Omental fat pad (tissue), 4 donors: ENCODE results near the gene HS3ST3B1. TPM values are rescaled to one million over a fixed set of nuclear protein-coding genes. Genes with fewer than 3 reads are reported as not detected.

Experiments
- ATAC-seq: fragments of 150-250 bp; one replicate; pipeline ENCODE4 v1.9.1; 2016; ENCODE audit warnings: mild to moderate bottlenecking, moderate library complexity; ENCODE audit not compliant: low FRiP score
- DNase-seq: peaks from one replicate; pipeline ENCODE4 v3.0.0-alpha.2; 2019; ENCODE audit warnings: low spot score
- total RNA-seq, 4 donors: library from RNA; depleted of rRNA; stranded (reverse); fragments of >200 nt; gene quantifications; one replicate each; pipeline ENCODE4 v1.1.0, GENCODE V29; 2016
- TF ChIP-seq, protein P1 (sequence below), 3 donors: fragments of 450-650 bp; IDR thresholded peaks; one replicate each; pipeline ENCODE4 v1.5.1; 2016 to 2017; ENCODE audit warnings: antibody characterized with exemption in 3 of 3, mild to moderate bottlenecking in 3 of 3, moderate library complexity in 2 of 3

HS3ST3B1 gene
- total RNA-seq, 4 donors from 2014 or later, result 1.3 to 5.8 (median 4.8) TPM

DNA sequence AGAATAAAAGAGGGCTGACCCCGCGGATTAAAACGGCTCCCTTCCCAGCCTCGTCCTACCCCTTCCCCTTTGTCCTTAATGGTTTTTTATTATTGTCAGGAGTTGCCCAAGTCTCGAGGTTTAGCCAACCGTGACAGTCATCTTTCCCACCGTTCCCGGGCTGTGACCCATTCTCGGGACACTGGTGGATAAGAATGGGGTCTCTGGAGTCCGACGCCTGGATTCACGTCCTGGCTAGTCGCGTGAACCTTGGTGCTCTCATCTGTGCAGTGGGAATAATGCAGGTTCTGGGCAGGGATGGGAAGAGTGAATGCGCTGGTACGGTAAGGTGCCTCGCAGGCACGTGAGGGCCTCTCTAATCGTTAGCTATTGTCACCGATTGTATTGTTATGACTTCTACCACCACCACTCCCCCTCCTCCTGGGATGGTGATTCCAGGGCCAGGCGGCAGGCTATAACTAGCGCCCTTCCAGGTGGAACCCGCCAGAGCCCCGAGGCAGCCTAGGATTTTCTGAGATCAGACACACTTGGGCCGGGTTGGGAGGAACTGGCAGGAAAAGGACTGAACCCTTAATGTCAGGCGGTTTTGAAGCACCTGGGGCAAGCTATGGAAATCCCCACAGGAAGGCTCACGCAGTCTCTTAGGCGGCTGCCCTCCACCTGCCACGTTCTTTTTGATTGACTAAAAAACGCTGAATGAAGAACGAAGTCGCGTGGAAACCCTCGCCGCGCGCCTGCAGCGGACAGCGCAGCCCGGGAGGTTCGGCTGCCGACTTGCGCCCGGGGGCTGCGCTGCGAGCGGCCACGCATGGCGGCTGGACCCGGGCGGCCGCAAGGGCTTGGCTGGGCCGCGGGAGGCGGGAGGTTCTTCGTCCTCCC, 2.7 kb downstream of the HS3ST3B1 start:
- DNase-seq, result no peak
- TF ChIP-seq, protein P1, sequence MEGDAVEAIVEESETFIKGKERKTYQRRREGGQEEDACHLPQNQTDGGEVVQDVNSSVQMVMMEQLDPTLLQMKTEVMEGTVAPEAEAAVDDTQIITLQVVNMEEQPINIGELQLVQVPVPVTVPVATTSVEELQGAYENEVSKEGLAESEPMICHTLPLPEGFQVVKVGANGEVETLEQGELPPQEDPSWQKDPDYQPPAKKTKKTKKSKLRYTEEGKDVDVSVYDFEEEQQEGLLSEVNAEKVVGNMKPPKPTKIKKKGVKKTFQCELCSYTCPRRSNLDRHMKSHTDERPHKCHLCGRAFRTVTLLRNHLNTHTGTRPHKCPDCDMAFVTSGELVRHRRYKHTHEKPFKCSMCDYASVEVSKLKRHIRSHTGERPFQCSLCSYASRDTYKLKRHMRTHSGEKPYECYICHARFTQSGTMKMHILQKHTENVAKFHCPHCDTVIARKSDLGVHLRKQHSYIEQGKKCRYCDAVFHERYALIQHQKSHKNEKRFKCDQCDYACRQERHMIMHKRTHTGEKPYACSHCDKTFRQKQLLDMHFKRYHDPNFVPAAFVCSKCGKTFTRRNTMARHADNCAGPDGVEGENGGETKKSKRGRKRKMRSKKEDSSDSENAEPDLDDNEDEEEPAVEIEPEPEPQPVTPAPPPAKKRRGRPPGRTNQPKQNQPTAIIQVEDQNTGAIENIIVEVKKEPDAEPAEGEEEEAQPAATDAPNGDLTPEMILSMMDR (IDR thresholded peaks at IDR 0.05), result no peak
- no peak for ATAC-seq

DNA sequence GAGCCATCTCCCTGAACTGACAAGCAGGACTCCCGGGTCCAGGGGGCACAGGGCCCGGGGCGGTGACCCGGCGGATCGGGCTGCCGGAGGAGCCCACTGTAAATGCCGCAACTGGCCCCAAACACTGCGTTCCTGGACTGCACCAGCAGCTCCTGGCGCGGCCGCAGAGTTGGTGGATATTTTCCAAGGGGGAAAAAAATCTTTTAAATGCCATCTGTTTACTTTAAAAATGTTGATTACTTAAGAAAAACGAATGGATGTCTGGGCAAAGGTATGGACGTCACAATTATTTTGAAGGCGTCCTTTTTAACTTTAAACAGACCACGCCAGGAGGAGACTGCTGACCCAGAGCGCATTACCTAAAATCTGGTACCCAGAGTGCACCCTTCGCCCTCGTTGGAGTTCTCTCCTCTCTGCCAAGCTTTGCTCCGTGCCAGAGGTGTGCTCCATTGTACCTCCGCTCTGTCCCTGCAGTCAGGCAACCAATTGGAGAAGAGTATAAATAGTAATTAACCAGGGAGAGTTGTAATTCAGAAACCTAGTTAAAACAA, 3.4 kb downstream of the HS3ST3B1 start:
- TF ChIP-seq, protein P1 (IDR thresholded peaks at IDR 0.05), result no peak
- DNase-seq, result no peak
- ATAC-seq, result no peak

DNA sequence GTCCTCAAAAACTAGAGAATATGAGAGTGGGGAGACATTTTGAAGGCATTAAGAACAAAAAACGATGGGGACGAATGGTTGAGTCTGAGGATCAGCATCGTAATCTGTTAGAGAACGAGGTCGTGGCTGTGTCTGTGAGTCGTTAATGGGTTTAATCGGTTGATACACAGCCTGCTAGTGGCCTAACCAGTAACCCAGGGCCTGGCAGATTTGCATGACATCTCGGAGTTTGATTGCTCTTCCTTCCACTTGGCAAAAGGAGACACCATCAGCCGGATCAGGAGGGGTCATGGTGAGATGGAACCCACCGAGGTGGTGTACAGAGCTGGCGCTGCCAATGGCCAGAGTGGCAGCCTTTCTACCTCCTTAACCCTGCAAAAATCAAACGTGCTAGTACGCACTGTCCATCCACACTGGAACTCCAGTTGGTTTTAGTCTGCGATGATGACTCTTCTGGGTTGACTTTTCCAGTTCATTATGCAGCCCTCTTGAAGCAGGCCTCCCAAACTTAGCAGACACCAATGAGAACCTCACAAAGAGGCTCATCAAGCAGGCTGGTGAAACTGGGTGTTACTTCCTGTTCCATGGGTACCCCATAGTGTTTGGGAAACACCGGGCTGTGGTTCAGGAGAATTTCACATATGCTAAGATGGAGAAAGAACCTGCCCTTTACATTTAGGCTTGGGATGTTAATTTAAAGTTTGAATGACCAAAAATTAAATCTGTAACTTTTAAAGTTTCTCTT, 4.1 kb downstream of the HS3ST3B1 start:
- no peak for ATAC-seq
- TF ChIP-seq, protein P1 (IDR thresholded peaks at IDR 0.05), result no peak
- no peak for DNase-seq

DNA sequence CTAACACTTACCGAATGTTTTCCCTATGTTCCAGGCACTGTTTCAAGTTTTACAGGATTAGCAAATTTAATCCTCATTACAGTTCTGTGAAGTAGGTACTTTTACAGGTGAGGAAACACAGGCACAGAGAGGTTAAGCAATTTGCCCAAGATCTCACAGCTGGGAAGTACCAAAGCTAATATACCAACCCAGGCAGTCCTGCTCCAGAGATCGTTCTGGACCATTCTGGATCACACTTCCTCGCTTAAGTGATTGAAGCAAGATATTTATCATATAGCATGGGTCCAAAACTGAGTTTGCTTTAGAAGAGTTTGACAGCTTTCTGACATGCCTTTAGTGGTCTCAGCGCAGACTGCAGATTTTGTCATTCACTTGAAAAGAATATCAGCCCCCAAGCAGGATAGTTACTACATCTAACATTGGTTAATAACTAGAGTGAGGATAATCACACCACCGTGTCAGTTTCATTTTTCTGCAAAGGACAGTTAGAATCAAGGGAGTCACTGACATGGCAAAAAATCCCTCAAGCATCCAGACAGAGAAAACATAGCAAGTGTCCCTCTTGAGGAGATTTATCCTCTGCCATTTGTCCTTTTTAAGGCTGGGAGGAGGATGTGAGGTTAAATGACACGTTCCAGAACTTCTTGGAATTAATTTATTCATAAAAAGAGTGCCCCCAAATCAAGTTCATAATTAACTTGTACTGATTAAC, 5.1 kb downstream of the HS3ST3B1 start:
- DNase-seq, result no peak
- ATAC-seq, result no peak
- TF ChIP-seq, protein P1 (IDR thresholded peaks at IDR 0.05), result no peak

DNA sequence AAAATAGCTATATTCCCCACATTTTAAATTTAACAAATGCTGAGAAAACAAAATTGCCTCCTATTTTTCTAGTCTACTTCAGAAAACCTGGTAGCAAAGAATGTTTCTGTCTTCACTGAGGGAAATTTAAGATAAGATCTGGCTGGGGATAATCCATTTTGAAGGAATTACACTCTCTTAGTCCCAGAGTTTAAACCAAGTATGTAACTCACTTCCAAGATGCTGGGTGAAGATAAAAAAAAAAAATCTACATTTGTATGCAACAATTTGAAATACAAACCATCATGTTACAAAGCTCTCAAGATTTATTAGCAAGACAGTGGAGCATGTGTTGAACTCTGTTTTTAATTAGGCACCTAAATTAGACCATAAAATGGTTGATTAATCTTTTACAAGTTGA, 5.7 kb downstream of the HS3ST3B1 start:
- ATAC-seq (no peak), DNase-seq (no peak)
- TF ChIP-seq, protein P1 (IDR thresholded peaks at IDR 0.05), result no peak

DNA sequence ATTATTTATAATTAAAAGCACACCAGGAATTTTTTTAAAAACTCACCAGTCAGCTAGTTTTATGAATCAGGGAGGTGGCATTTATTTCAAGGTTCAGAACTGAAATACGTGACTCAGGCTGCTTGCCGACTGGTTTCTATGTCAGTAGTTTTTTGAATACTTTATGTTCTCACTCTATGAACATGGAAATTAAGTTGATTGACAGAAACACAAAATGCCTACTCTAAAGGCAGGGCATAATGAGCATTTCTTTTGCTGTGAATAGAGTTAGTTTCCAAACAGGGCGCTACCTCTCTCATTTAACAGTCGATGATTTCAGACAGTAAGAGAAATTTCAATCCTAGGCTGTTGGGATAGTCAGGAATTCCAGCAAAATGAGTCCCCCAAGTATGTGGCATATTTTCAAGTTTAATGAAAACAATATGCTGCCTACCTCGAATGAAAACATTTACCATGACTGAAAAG, 6.7 kb downstream of the HS3ST3B1 start:
- DNase-seq (no peak), ATAC-seq (no peak)
- TF ChIP-seq, protein P1 (IDR thresholded peaks at IDR 0.05), result no peak
